Nucleus accumbens (tissue), 56 donors: ENCODE results near the gene COPZ1.
"Not testable (repeated sequence)": the region's sequence is repeated elsewhere in the genome, so short reads cannot be mapped to it uniquely, and the experiment has no call there.

Source experiments
- DNase-seq, 56 donors: peaks; one replicate each; lab custom pipeline; 2025; lab: John Stamatoyannopoulos, UW

COPZ1 gene

GRCh38 chr12:54294152-54294952, 30.6 kb upstream of the COPZ1 start:
- DNase-seq, result peak in 46 of 56 donors; percentile 11 to 86 (median 60)

- DNase-seq, result peak in 3 of 56 donors; percentile 26 to 40 (median 34)
Observed at GRCh38 chr12:54294953-54295566, 29.9 kb upstream of the COPZ1 start.

DNA sequence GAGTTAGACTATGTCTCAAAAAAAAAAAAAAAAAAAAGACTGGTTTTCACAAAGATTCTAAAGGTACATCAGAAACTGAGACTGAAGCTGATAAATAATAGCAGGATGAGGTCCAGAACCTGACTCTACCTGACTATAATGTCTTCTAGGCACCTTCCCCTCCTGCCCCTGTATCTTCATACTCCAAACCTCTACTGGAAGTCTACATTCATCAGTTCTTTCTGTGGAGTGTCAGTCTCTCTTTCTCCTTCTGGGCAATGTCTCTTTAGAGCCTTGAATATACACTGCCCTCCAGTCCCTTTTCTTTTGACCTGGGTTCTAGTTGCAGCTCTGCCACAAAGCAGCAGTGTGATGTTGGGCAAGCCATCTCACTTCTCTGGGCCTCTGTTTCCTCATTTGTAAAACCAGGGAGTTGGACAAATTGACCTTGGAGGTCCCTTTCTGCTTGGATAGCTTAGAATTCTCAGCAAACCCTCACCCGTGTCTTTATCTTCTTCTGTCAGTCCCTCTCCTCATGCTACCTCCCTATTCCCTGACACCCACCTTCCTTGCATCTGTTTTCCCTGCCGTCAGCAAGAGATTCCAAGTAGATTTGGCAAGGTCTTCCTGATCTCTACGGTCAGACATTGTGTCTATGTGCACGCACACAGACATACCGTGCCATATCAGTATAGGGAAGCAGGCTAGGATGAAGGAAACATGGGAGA, 28.4 kb upstream of the COPZ1 start:
- no peak for DNase-seq

DNA sequence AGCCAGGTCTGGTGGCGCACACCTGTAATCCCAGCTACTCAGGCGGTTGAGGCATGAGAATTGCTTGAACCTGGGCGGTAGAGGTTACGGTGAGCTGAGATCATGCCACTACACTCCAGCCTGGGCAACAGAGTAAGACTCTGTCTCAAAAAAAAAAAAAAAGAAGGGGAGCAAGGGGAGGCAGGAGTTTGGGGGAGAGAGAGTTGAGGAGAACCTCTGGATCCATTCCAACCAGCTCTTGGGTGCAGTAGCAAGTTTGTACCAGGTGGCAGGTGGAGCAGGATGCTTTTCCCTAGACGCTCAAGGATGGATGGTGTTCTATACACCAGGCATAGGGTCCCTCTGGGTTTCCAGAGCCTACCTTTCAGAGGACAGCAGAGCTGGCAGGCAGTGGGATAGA, 26.0 kb upstream of the COPZ1 start:
- DNase-seq, result no peak

DNA sequence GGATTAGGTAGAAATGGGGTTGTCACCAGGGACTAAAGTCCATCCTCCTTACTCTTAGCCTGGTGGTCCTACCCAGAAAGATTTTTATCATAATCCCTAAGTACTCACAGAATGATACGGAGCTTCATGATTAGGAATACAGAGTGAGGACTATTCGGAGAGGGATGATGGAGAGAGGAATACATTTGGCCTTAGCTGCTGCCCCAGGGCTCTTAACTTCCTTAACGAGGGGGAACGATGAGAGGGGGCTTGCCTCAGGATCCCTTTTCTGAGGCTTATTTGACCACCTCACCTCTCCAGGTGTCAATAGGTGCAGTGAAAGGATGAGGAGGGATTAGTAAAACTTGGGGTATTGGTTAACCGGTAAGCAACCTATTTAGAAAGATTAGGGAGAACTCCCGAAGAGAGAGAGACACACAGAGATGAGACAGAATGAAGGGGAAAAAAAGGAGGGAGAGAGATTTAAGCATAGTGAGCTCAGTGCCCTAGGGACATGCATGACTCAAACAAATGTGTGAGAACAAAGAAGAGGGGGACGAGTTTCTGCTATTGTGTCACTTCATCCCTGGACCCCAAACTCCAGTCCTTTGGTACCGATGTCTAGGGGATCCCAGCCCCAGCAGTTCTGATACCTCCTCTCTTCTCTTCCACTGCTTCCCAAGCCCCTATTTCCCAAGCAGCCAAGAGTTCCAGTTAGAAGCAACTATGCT, 25.3 kb upstream of the COPZ1 start:
- DNase-seq, result no peak

DNA sequence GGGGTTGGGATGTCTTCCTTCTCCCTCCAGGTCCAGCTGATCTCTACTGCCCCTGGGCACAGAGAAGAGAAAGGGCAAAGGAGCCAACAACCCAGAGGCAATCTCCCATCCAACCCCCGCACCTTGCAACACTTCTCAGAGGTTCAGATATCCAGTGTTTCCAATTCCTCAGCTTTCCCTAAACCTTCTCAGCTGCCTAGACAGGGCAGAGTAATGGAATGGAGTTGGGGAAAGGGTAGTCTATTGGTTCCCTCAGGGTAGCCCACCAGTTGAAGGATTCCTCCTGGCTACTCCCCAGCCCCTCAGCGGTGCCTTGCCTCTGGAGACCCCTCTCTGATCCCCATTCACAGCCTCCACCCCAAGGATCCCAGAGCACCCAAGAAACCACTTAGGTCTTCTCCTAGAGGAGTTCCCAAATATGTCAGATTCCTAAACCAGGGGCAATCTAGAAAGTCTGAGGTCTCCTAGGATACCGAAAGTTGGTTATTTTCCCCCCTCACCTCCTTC, 24.7 kb upstream of the COPZ1 start:
- no peak for DNase-seq

- DNase-seq, result peak in 9 of 56 donors; percentile 3 to 24 (median 14)
Observed at GRCh38 chr12:54300732-54301427, 24.1 kb upstream of the COPZ1 start, which contains the start of gene NFE2. TSS of gene NFE2 (minus strand) at chr12:54301015. CDS start at chr12:54295248, 5,767 bp downstream.

- DNase-seq, result no peak
Observed at GRCh38 chr12:54301428-54302048, 23.4 kb upstream of the COPZ1 start.

- no peak for DNase-seq
Observed at GRCh38 chr12:54303640-54304039, 21.3 kb upstream of the COPZ1 start.

DNA sequence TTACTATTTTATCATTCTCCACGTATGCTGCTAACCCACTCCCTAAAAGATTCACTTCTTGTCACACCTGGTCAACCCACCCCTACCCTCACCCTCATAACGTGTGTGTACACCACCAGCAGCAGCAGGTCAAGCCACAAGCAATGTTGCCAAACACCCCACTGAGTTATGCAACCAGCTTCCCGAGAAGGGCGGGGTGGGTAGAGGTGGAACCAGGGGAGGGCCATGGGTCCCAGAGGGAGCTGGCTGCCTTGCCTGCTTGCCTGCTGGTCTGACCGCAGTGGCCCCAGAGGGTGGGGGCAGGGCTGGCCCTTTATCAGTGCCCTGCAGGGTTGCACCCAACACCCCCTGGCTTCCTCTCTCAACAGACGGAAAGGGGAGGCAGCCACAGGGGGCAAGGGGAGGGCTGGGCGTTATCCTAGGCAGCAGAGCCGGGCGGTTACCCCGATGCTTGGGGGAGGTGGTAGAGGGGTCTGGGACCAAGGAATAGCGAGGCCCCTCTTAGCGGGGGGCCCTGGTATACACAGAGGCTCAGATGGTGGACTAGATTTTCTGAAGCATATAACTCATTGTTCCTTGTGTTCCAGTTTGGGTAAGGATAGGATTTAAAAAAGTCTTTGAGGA, 20.6 kb upstream of the COPZ1 start:
- DNase-seq, result peak in 3 of 56 donors; percentile 9 to 49 (median 27)

DNA sequence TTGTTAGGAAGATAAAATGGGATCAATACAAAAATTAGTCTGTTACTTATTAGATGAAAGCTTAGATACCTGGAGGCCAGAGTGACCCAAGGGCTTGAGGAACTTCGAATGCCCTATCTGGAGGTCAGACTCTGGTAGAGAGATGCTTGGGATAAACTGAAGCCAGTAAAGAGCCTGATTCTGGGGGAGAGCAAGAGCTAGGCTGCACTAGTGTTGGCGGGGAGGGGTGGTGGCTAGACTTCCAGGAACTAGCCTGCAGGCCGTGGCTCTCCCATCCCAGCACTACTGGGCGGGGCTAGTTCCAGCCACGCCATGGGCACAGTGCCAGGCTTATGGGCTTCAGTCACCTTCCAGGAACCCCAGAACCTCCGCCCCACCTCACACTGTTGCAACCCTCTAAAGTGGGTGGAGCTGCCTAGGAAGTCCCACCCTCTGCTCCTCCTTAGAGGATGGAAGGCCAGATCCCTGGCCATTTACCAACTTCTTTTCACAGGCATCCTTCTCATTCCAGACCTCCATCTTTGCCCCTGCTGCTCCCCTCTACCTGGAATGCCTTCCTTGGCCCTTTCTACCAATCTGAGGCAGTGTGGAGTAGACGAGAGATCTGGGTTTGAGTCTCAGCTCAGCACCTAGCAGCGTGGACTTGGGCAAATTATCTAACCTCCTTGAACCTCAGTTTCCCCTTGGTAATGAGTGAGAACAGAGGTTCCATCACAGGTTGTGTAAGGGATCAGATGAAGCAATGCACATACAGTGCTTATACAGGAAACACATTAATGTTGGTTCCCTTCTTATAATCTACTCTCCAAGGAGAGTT, 17.8 kb upstream of the COPZ1 start:
- DNase-seq, result no peak

DNA sequence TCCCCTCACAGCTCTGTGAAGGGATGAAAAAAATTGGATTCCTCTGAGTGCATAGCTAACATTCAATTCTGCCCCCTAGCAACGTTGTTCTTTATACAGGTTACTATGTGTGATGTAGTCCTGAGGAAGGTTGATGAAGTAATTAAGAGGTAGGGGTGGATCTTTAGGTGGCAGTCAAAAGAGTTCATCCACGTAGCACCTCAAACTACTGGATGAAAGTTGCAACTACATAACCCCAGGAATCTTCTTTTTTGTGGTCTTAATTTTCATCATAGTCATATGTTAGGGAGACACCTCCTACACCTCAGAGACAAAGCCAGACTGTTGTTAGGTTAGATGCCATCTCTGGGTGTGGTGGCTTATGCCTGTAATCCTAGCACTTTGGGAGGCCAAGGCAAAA, 13.9 kb upstream of the COPZ1 start:
- no peak for DNase-seq

GRCh38 chr12:54312309-54312708, 12.6 kb upstream of the COPZ1 start:
- not testable (repeated sequence) for DNase-seq

DNA sequence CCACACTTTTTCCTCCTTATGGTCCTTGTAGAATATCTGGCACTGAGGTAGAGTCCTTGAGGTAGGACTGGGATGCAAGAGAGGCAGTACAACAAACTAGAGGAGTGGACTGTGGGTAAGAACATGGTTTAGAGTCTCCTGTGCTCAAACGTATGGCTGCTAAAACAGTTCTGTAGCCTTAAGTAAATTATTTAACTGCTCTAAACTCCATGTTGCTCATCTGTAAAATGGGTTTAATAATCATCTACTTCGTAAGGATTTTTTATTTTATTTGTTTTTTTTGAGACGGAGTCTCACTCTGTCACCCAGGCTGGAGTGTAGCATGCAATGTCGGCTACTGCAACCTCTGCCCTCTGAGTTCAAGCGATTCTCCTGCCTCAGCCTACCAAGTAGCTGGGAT, 3.6 kb upstream of the COPZ1 start:
- no peak for DNase-seq

DNA sequence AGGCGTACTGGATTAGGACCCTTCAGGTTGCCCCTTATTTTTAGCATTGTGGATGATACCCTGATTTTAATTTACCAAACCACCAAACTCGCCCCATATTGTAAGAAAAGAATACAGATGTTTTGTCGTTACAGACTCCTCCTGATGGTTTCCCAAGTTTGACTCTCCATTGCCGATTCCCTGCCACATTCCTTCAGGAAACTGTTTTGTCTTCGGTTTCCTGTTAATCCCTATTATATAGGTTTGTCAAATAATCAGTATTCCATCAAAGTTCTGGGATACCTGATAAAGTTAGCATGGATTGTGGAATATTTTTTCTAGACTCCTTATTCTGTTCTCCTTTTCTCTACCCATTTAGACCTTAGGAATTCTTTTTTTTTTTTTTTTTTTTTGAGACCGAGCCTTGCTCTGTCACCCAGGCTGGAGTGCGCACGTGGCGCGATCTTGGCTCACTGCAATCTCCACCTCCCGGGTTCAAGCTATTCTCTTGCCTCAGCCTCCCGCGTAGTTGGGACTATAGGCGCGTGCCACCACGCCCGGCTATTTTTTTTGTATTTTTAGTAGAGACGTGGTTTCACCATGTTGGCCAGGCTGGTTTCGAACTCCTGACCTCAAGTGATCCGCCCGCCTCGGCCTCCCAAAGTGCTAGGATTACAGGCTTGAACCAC, 645 bp downstream of the COPZ1 start:
- DNase-seq, result not testable (repeated sequence)

DNA sequence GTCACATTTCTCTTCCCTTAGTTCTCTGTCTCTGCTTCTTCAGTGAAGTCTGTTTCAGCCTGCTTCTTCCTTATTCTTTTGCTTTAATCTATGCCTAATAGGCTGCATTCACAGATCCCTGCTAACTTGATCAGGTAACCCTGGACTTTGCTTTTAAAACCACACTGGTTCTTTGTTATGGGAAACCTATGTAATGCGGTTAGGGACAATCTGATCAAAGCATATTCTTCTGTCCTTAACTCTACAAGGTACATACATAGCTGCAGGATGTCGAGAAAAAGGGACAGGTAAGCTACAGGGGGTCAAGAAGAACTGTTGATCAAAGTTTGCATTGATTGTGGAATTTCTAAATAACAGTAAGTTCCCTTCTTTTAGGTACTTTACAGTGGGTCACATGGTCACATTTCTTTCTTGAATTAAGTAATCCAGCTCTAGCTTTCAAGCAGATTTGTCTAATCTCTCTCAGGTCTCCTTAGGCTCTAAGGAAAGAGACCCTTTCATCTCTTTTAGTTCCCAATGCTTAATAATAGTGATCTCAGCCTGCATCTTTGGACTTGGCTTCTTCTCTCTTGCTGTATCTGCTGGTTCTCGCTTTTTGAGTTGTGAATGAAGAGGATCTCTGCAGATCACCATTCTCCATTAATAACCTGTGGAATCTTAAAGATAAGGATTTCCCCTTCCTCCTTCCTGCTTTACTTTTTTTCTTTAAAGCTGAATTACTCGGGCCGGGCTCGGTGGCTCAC, 3.8 kb downstream of the COPZ1 start:
- DNase-seq, result no peak

- no peak for DNase-seq
Observed at GRCh38 chr12:54329759-54330158, 4.8 kb downstream of the COPZ1 start.
